ENCODE results near the gene MST1.

MST1 gene

GRCh38 chr3:49674497-49674983 lies 14.7 kb downstream of the MST1 start:
- no peak for DNase-seq (ENCODE audit: low spot score)

GRCh38 chr3:49673715-49674496 lies 15.4 kb downstream of the MST1 start, which contains the start of gene APEH:
Gene APEH, plus strand, starts transcription at chr3:49674351. Its CDS starts 51 bp downstream, at chr3:49674402.
- DNase-seq (ENCODE audit: low spot score): peak; percentile 91

- no peak for DNase-seq (ENCODE audit: low spot score)
These were observed 16.1 kb downstream of the MST1 start for GRCh38 chr3:49673121-49673714.

GRCh38 chr3:49671291-49672288 lies 17.7 kb downstream of the MST1 start:
- DNase-seq (ENCODE audit: low spot score): peak; percentile 63

- no peak for DNase-seq (ENCODE audit: low spot score)
These were observed 18.4 kb downstream of the MST1 start for GRCh38 chr3:49670940-49671290.

GRCh38 chr3:49669352-49669751 lies 19.9 kb downstream of the MST1 start:
- no peak for DNase-seq (ENCODE audit: low spot score)

- no peak for DNase-seq (ENCODE audit: low spot score)
These were observed 20.4 kb downstream of the MST1 start for GRCh38 chr3:49668861-49669260.

GRCh38 chr3:49668414-49668797 lies 20.9 kb downstream of the MST1 start:
- DNase-seq (ENCODE audit: low spot score): no peak

- DNase-seq (ENCODE audit: low spot score): no peak
These were observed 21.4 kb downstream of the MST1 start for GRCh38 chr3:49667701-49668413.

GRCh38 chr3:49666592-49666991 lies 22.7 kb downstream of the MST1 start:
- no peak for DNase-seq (ENCODE audit: low spot score)

GRCh38 chr3:49665822-49666519 lies 23.3 kb downstream of the MST1 start:
- DNase-seq (ENCODE audit: low spot score): no peak

- no peak for DNase-seq (ENCODE audit: low spot score)
These were observed 25.0 kb downstream of the MST1 start for GRCh38 chr3:49664300-49664699.

- DNase-seq (ENCODE audit: low spot score): no peak
These were observed 25.4 kb downstream of the MST1 start for GRCh38 chr3:49663831-49664230.

- DNase-seq (ENCODE audit: low spot score): no peak
These were observed 26.4 kb downstream of the MST1 start for GRCh38 chr3:49662720-49663413.

- no peak for DNase-seq (ENCODE audit: low spot score)
These were observed 27.3 kb downstream of the MST1 start for GRCh38 chr3:49662021-49662420.

GRCh38 chr3:49661281-49661680 lies 28.0 kb downstream of the MST1 start:
- no peak for DNase-seq (ENCODE audit: low spot score)

- no peak for DNase-seq (ENCODE audit: low spot score)
These were observed 29.5 kb downstream of the MST1 start for GRCh38 chr3:49659756-49660155.

- no peak for DNase-seq (ENCODE audit: low spot score)
These were observed 30.6 kb downstream of the MST1 start for GRCh38 chr3:49658711-49659110.

GRCh38 chr3:49657208-49657915 lies 31.9 kb downstream of the MST1 start:
- DNase-seq (ENCODE audit: low spot score): no peak

All from kidney capillary endothelial cell (primary cell).